Left hindlimb (tissue), 1 donor: ENCODE measurements around the gene PGLYRP3.
"Not testable (repeated sequence)": the region's sequence is repeated elsewhere in the genome, so short reads cannot be mapped to it uniquely, and the experiment has no call there.

Experiments used
- DNase-seq: peaks from one replicate; pipeline ENCODE4 v3.0.0-alpha.2; 2018

PGLYRP3 gene

GRCh38 chr1:153348511-153349362 lies 36.0 kb upstream of the PGLYRP3 start, which contains the start of gene PGLYRP4:
Gene PGLYRP4, minus strand, starts transcription at chr1:153348841. Its CDS starts 909 bp downstream, at chr1:153347932.
- no peak for DNase-seq

- DNase-seq, result no peak
Observed at GRCh38 chr1:153347856-153348255, 35.1 kb upstream of the PGLYRP3 start.

GRCh38 chr1:153347049-153347448 lies 34.3 kb upstream of the PGLYRP3 start:
- DNase-seq, result not testable (repeated sequence)

- no peak for DNase-seq
Observed at GRCh38 chr1:153346077-153346723, 33.4 kb upstream of the PGLYRP3 start.

GRCh38 chr1:153345187-153346076 lies 32.7 kb upstream of the PGLYRP3 start:
- no peak for DNase-seq

- no peak for DNase-seq
Observed at GRCh38 chr1:153344718-153345025, 31.9 kb upstream of the PGLYRP3 start.

GRCh38 chr1:153343811-153344717 lies 31.3 kb upstream of the PGLYRP3 start:
- no peak for DNase-seq

GRCh38 chr1:153343040-153343681 lies 30.4 kb upstream of the PGLYRP3 start:
- no peak for DNase-seq

GRCh38 chr1:153342178-153342577 lies 29.4 kb upstream of the PGLYRP3 start:
- DNase-seq, result no peak

- no peak for DNase-seq
Observed at GRCh38 chr1:153341431-153341934, 28.7 kb upstream of the PGLYRP3 start.

- no peak for DNase-seq
Observed at GRCh38 chr1:153340356-153340755, 27.6 kb upstream of the PGLYRP3 start.

GRCh38 chr1:153339802-153340201 lies 27.1 kb upstream of the PGLYRP3 start:
- DNase-seq, result no peak

GRCh38 chr1:153337980-153338853 lies 25.5 kb upstream of the PGLYRP3 start:
- DNase-seq, result no peak

GRCh38 chr1:153336650-153337049 lies 23.9 kb upstream of the PGLYRP3 start:
- DNase-seq, result no peak

GRCh38 chr1:153333902-153334301 lies 21.1 kb upstream of the PGLYRP3 start:
- no peak for DNase-seq

GRCh38 chr1:153324912-153325311 lies 12.2 kb upstream of the PGLYRP3 start:
- DNase-seq, result no peak

- no peak for DNase-seq
Observed at GRCh38 chr1:153322568-153322967, 9.8 kb upstream of the PGLYRP3 start.

GRCh38 chr1:153318145-153318544 lies 5.4 kb upstream of the PGLYRP3 start:
- DNase-seq, result not testable (repeated sequence)

- not testable (repeated sequence) for DNase-seq
Observed at GRCh38 chr1:153316013-153316412, 3.3 kb upstream of the PGLYRP3 start.

GRCh38 chr1:153314388-153314787 lies 1.6 kb upstream of the PGLYRP3 start:
- not testable (repeated sequence) for DNase-seq
